Activated CD4-positive, alpha-beta T cell treated with anti-CD3 and anti-CD28 coated beads for 36 hours (primary cell): ENCODE measurements around the gene EIF4A3. TPM values are rescaled to one million over a fixed set of nuclear protein-coding genes. Genes with fewer than 3 reads are reported as not detected.
"Not testable (repeated sequence)": the region's sequence is repeated elsewhere in the genome, so short reads cannot be mapped to it uniquely, and the experiment has no call there.

Experiments used
- ATAC-seq: fragments of 200-7000 bp; cut with Tn5 transposase; one replicate; pipeline ENCODE4 v1.10.0; 2021; ENCODE audit warnings: mild to moderate bottlenecking, moderate library complexity
- CTCF ChIA-PET: fragments of 350-600 bp; sonication (Branson Sonifier 250); formaldehyde crosslinking; loops from one replicate; lab custom pipeline; 2021; ENCODE audit warnings: antibody characterized with exemption; lab: Charles Lee
- POLR2A ChIA-PET: fragments of 350-600 bp; sonication (Branson Sonifier 250); formaldehyde crosslinking; loops from one replicate; lab custom pipeline; 2021; ENCODE audit warnings: antibody characterized with exemption, inconsistent platforms; lab: Charles Lee
- DNase-seq: peaks from one replicate; pipeline ENCODE4 v3.0.0-alpha.2; 2020
- H3K27ac Mint-ChIP-seq: one replicate; pipeline ENCODE4 v1.8.0; 2021; ENCODE audit warnings: mixed read lengths
- H3K27me3 Mint-ChIP-seq: one replicate; pipeline ENCODE4 v1.8.0; 2021; ENCODE audit warnings: mixed read lengths
- H3K36me3 Mint-ChIP-seq: one replicate; pipeline ENCODE4 v1.8.0; 2021; ENCODE audit warnings: low read depth, mixed read lengths
- H3K4me1 Mint-ChIP-seq: one replicate; pipeline ENCODE4 v1.8.0; 2021; ENCODE audit warnings: mixed read lengths
- H3K4me3 Mint-ChIP-seq: one replicate; pipeline ENCODE4 v1.8.0; 2021; ENCODE audit warnings: mild to moderate bottlenecking, moderate library complexity, mixed read lengths
- H3K9me3 Mint-ChIP-seq: one replicate; pipeline ENCODE4 v1.8.0; 2021; ENCODE audit warnings: low read depth, mixed read lengths
- intact Hi-C, 2 experiments: fragments of 100-400 bp; cut with DNase I in 1 of 2; cut with micrococcal nuclease in 1 of 2; formaldehyde crosslinking; loops; one replicate each; pipeline versions ENCODE4 v1.14.2 to v1.15.1; 2022 to 2024; cut with DNase I, micrococcal nuclease
- total RNA-seq, 2 experiments: library from RNA; stranded (reverse); gene quantifications; one replicate each; pipeline ENCODE4 v1.2.3, GENCODE V29; 2021

EIF4A3 gene
- total RNA-seq, 2 experiments from 2014 or later, result 103 to 141 TPM

DNA sequence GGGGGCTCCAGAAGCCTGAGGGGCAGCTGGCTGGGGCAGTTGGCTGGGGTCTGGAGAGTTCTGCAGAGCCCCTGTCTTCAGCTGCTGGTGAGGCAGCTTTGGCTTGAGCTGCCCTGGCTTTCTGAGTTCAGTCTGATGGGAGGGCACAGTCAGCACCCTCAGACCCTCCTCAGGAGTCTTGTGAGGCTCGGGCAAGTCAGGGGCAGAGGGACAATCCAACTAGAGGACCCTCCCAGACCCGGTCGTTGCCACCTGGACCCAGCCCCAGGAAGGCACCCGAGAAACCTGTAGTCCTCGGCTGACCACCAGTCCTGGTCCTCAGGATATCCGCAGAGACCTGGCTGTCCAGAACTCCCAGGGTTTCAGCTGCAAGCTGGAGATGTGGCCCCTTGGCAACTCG, 24.8 kb upstream of the EIF4A3 start:
- CTCF ChIA-PET, result interaction anchor here (0.7 kb wide), 1 partner anchor 190 kb away, joined by 3 read pairs; no protein-coding TSS in a partner anchor
- ATAC-seq, result no peak
- intact Hi-C loops, result no loop called here

DNA sequence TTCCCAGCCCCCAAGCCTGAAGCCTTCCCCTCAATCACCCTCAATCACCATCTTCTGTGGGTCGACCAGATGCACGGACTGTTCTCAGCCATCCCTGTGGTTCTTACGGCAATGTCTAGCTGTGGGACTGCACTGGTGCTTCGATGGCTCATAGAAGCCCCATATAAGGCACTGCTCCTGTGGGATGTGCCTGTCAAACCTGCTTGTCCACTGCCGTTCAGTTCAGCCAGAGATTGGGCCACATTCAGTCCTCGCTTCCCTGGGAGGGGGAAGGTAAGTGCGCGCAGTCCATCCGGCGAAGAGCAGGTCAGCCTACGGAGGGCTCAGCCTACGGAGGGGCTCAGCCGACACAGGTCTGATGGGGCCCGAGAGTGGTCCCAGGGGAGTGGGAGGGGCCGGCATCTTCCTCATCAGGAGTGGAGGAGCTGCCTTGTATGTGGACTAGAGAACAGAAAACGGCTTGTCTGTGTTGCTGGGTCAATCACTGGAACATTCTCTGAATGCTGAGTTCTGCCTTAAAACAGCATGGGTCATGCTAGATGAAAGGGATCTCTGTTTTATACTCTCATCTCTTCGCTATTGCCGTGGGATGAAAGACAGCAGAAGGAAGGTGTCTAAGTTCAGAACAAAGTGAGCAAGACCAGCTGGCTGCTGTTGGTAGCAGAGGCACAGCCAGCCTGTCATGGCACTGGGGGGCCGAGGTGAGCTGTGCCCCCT, 23.0 kb upstream of the EIF4A3 start, which contains the start of gene CARD14:
Gene CARD14, plus strand, starts transcription at position 247 of the 717 bp plus-strand sequence. CDS start 11,409 bp downstream, outside the sequence.
- H3K9me3 Mint-ChIP-seq, result no peaks in the 10 kb centered on the region
- intact Hi-C loops, result no loop called here
- ChIA-PET POLR2A (no interaction called here), CTCF (interaction anchor here (0.6 to 0.7 kb wide), 2 partner anchors 328 to 1925 kb away, joined by 3 to 5 read pairs; no protein-coding TSS in a partner anchor)
- ATAC-seq (no peak), DNase-seq (no peak)
- H3K4me3 Mint-ChIP-seq, result no peak within 1 kb of the TSS
- H3K27me3 Mint-ChIP-seq, result peaks cover 2% of the 10 kb centered on the region
- no peak within 1 kb of the TSS for H3K27ac Mint-ChIP-seq
- no peaks in the 10 kb centered on the region for H3K36me3 Mint-ChIP-seq
- no peaks in the 10 kb centered on the region for H3K4me1 Mint-ChIP-seq

More for the DNA sequence above, 24.8 kb upstream of the EIF4A3 start:
- no peaks in the 10 kb centered on the region for H3K4me1 Mint-ChIP-seq
- no peak overlapping the region for H3K4me3 Mint-ChIP-seq
- H3K27ac Mint-ChIP-seq, result no peak overlapping the region
- H3K27me3 Mint-ChIP-seq, result peaks cover 3% of the 10 kb centered on the region
- no peaks in the 10 kb centered on the region for H3K9me3 Mint-ChIP-seq
- POLR2A ChIA-PET, result no interaction called here
- no peak for DNase-seq
- H3K36me3 Mint-ChIP-seq, result no peaks in the 10 kb centered on the region

DNA sequence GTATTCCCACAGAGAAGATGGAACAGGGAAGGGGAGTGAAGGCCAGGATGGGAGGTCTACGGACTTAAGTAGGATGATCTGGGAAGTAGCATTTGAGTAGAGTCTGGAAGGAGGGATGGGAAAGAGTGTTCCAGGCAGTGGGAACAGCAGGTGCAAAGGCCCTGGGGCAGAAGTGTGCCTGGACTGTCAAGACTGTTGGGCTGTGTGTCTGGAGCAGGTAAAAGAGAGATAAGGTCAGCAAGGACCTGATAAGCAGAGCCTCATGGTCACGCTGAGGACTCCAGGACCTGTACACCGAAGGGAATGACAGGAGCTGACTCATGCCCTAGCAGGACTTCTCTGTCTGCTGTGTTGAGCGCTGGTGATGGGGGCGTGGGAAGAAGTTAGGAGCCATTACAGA, 22.2 kb upstream of the EIF4A3 start:
- Mint-ChIP-seq H3K36me3 (no peaks in the 10 kb centered on the region), H3K27ac (no peak overlapping the region), H3K27me3 (peaks cover 2% of the 10 kb centered on the region), H3K4me3 (no peak overlapping the region), H3K4me1 (no peaks in the 10 kb centered on the region), H3K9me3 (no peaks in the 10 kb centered on the region)
- intact Hi-C loops, result no loop called here
- POLR2A ChIA-PET, result no interaction called here
- DNase-seq (no peak), ATAC-seq (no peak)
- CTCF ChIA-PET, result no interaction called here

DNA sequence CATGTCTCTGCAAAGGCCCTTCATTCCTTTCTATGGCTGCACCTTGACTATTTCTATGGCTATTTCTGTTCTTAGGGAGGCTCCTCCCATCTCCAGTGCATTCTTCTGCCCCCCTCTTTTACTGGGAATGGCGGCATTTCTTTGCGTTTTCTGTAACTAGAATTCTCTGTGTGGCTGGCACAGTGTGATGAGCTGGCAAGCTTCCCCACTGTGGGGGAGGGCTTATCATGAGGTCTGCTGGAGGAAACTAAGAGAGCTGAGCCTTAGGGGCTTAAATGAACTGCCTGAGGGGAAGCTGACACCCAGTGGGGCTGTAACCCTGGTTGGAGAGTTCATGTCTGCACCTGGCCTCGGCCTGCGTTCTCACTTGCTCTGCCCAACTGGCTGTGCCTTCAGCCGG, 21.4 kb upstream of the EIF4A3 start:
- ChIA-PET POLR2A (no interaction called here), CTCF (interaction anchor here (0.9 kb wide), 1 partner anchor 13 kb away, joined by 4 read pairs; no protein-coding TSS in a partner anchor)
- Mint-ChIP-seq H3K4me3 (no peak overlapping the region), H3K4me1 (no peaks in the 10 kb centered on the region), H3K27me3 (peaks cover 2% of the 10 kb centered on the region), H3K9me3 (no peaks in the 10 kb centered on the region), H3K36me3 (no peaks in the 10 kb centered on the region), H3K27ac (no peak overlapping the region)
- DNase-seq (no peak), ATAC-seq (no peak)
- intact Hi-C loops, result no loop called here

DNA sequence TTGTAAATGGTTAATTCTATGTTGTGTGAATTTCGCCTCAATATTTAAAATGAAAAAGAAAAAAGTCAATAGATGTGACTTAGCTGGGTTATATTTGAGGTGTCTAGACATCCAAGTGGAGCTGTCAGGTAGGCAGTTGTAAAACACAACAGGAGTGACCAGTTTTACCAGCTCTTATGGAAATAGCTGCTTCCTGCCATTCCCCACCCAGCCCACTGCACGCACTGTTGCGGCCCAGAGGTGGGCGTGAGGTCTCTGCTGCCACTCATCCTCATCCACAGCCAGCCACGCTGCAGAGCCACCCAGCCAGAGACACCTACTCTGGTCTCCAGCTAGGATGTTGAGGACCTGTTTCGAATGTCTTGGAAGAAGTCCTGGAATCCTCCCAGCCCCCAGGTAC, 19.5 kb upstream of the EIF4A3 start:
- Mint-ChIP-seq H3K9me3 (no peaks in the 10 kb centered on the region), H3K36me3 (peaks cover 2% of the 10 kb centered on the region), H3K27me3 (peaks cover 7% of the 10 kb centered on the region), H3K4me3 (no peak overlapping the region), H3K27ac (no peak overlapping the region), H3K4me1 (no peaks in the 10 kb centered on the region)
- ChIA-PET CTCF (interaction anchor here (0.7 to 0.8 kb wide), 2 partner anchors 50 to 867 kb away, joined by 3 to 6 read pairs; no protein-coding TSS in a partner anchor), POLR2A (no interaction called here)
- intact Hi-C loops, result no loop called here
- no peak for DNase-seq
- no peak for ATAC-seq

DNA sequence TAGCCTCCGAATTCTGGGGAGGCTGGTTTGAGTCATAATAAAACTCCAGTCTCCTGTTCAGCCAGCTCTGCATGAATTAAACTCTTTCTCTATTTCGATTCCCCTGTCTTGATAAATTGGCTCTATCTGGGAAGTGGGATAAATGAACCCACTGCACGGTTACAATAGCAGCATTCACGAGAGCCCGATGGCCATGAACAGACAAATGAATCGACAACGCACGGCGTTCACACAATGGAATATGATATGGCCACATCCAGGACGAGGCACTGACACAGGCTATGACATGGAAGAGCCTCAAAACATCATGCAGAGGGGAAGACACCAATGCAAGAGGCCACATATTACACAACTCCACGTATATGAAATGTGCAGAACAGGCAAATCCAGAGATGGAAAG, 17.3 kb upstream of the EIF4A3 start:
- H3K27me3 Mint-ChIP-seq, result peaks cover 11% of the 10 kb centered on the region
- intact Hi-C loops, result no loop called here
- H3K4me3 Mint-ChIP-seq, result no peak overlapping the region
- ATAC-seq, result no peak
- peaks cover 2% of the 10 kb centered on the region for H3K36me3 Mint-ChIP-seq
- ChIA-PET POLR2A (interaction anchor here (0.6 kb wide), 1 partner anchor 27 kb away, joined by 3 read pairs; no protein-coding TSS in a partner anchor), CTCF (interaction anchor here (1.0 kb wide), 1 partner anchor 213 kb away, joined by 4 read pairs; no protein-coding TSS in a partner anchor)
- H3K4me1 Mint-ChIP-seq, result no peaks in the 10 kb centered on the region
- no peaks in the 10 kb centered on the region for H3K9me3 Mint-ChIP-seq
- no peak overlapping the region for H3K27ac Mint-ChIP-seq
- no peak for DNase-seq

DNA sequence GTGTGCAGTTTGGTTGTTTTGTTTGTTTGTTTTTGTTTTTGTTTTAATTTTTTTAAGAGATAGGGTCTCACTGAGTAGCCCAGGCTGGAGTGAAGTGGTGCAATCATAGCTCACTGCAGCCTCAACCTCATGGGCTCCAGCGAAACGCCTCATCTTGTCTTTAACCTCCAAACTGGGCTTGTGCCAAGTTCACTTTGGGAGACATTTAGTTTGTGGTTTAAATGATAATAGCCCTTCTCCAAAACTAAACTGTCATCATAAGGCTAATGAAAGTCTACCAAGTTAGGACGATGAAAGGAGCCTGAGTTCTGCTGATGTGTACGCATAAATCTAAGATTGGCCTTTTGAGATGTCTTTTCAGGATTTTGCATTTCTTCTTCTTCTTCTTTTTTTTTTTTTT, 16.4 kb upstream of the EIF4A3 start:
- POLR2A ChIA-PET, result no interaction called here
- Mint-ChIP-seq H3K27me3 (peaks cover 9% of the 10 kb centered on the region), H3K4me1 (no peaks in the 10 kb centered on the region), H3K27ac (no peak overlapping the region), H3K36me3 (peaks cover 2% of the 10 kb centered on the region), H3K9me3 (no peaks in the 10 kb centered on the region), H3K4me3 (no peak overlapping the region)
- DNase-seq, result no peak
- intact Hi-C loops, result no loop called here
- no peak for ATAC-seq
- CTCF ChIA-PET, result interaction anchor here (1.0 kb wide), 1 partner anchor 9 kb away, joined by 3 read pairs; no protein-coding TSS in a partner anchor

DNA sequence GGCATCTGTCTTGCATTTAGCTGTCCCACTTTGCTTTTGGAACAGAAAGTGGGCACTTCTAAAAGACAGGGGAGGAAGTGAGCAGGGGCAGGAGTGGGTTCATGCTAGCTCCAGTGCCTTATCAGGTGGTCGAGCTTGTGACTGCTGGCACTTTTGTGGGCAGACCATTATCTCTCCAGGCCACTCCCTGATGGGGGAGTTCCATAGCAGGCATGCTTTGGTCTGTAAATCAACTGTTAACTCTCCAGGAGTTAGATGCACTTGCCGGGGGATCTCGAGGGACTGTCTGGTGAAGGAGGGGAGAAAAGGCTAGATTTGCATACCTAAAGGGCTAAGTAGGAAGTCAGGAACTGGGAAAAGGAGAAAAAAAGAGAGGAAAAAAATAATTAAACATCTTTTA, 13.6 kb upstream of the EIF4A3 start:
- POLR2A ChIA-PET, result no interaction called here
- CTCF ChIA-PET, result no interaction called here
- H3K4me3 Mint-ChIP-seq, result no peak overlapping the region

DNA sequence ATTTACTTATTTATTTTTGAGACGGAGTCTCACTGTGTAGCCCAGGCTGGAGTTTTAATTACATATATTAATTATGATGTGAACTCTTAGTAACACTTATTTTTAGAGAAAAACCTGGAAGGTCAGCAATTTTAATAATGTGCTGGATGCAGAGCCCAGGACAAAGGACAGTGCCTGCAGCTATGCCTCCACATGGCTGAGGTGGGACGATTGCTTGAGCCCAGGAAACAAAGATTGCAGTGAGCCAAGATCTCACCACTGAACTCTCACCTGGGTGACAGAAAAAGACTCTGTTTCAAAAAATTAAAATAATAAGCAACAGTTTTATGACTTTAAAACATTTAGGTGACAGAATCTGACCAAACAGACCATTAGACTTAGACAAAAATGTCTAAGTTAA, 11.9 kb upstream of the EIF4A3 start:
- Mint-ChIP-seq H3K4me1 (no peaks in the 10 kb centered on the region), H3K4me3 (no peak overlapping the region), H3K9me3 (no peaks in the 10 kb centered on the region), H3K27me3 (peaks cover 9% of the 10 kb centered on the region), H3K27ac (no peak overlapping the region), H3K36me3 (peaks cover 2% of the 10 kb centered on the region)
- DNase-seq (no peak), ATAC-seq (no peak)
- ChIA-PET POLR2A (no interaction called here), CTCF (interaction anchor here (1.0 kb wide), 1 partner anchor 9 kb away, joined by 3 read pairs; no protein-coding TSS in a partner anchor)
- intact Hi-C loops, result no loop called here

More for the DNA sequence above, 13.6 kb upstream of the EIF4A3 start:
- peaks cover 9% of the 10 kb centered on the region for H3K27me3 Mint-ChIP-seq
- peaks cover 2% of the 10 kb centered on the region for H3K36me3 Mint-ChIP-seq
- H3K4me1 Mint-ChIP-seq, result no peaks in the 10 kb centered on the region
- DNase-seq (no peak), ATAC-seq (no peak)
- intact Hi-C loops, result no loop called here
- H3K27ac Mint-ChIP-seq, result no peak overlapping the region
- no peaks in the 10 kb centered on the region for H3K9me3 Mint-ChIP-seq

DNA sequence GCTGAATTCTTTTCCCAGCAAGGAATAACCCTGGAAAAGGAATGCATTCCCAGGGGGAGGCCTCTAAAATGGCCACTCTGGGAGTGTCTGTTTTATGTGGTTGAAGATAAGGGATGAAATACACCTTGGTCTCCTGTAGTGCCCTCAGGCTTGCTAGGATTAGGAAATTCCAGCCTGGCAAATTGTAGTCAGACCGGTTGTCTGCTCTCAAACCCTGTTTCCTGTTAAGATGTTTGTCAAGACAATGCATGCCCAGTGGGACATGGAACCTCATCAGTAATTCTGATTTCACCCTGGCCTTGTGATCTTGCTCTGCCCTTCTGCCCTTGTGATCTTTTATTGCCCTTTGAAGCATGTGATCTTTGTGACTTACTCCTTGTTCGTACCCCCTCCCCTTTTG, 8.7 kb upstream of the EIF4A3 start:
- H3K4me1 Mint-ChIP-seq, result peaks cover 15% of the 10 kb centered on the region
- ATAC-seq, DNase-seq, H3K9me3 Mint-ChIP-seq, H3K27ac Mint-ChIP-seq, H3K27me3 Mint-ChIP-seq, intact Hi-C loops, H3K4me3 Mint-ChIP-seq, POLR2A ChIA-PET, H3K36me3 Mint-ChIP-seq: not testable (repeated sequence)
- CTCF ChIA-PET, result interaction anchor here (0.5 to 1.1 kb wide), 2 partner anchors 13 to 87 kb away, joined by 3 to 4 read pairs; no protein-coding TSS in a partner anchor

DNA sequence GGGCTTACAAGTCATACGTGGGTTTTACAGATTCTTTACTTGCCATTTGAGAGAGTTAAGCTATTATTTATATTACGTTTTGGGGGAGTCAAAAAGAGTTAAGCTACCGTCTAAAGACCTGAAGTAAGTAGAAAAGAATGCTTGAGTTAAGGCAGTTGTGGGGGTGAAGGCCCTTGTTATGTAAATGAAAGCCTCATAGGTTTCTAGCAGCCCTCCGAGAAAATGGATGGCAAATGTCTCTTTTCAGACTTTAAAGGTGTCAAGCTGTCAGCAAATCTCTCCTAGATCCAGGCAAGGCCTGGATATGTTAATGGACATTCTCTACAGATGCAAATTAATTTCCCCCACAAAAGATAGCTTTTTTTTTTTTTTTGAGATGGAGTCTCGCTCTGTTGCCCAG, 7.2 kb upstream of the EIF4A3 start:
- H3K9me3 Mint-ChIP-seq, result no peaks in the 10 kb centered on the region
- ChIA-PET CTCF (interaction anchor here (0.6 to 1.2 kb wide), 3 partner anchors 9 to 38 kb away, joined by 3 read pairs; no protein-coding TSS in a partner anchor), POLR2A (no interaction called here)
- no peaks in the 10 kb centered on the region for H3K27me3 Mint-ChIP-seq
- H3K4me3 Mint-ChIP-seq, result no peak overlapping the region
- H3K27ac Mint-ChIP-seq, result no peak overlapping the region
- no peaks in the 10 kb centered on the region for H3K36me3 Mint-ChIP-seq
- intact Hi-C loops, result no loop called here
- ATAC-seq (no peak), DNase-seq (no peak)
- peaks cover 16% of the 10 kb centered on the region for H3K4me1 Mint-ChIP-seq

DNA sequence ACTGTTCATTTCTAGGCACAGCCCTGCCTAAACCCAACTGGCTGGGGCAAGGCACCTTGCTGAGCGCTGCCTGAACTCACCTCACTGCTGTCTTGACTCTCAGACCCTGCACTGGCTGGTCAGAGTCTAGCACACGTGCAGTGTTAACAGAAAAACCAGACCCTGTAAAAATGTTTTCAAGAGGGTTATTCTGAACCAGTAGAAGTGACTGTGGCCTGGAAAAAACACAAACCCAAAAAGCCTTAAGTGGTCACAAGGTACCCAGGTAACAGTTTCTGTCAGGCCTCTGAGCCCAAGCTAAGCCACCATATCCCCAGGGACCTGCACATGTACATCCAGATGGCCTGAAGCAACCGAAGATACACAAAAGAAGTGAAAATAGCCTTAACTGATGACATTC, 6.1 kb upstream of the EIF4A3 start:
- Mint-ChIP-seq H3K9me3 (no peaks in the 10 kb centered on the region), H3K4me3 (no peak overlapping the region), H3K27me3 (no peaks in the 10 kb centered on the region), H3K36me3 (peaks cover 2% of the 10 kb centered on the region), H3K27ac (no peak overlapping the region), H3K4me1 (peaks cover 22% of the 10 kb centered on the region)
- ATAC-seq (no peak), DNase-seq (no peak)
- ChIA-PET POLR2A (no interaction called here), CTCF (no interaction called here)
- intact Hi-C loops, result no loop called here
